ENCODE results near the gene CARD11.

The CARD11 gene

GRCh38 chr7:3067193-3067592, 23.5 kb upstream of the CARD11 start:
- TF ChIP-seq CTCF (IDR thresholded peaks at IDR 0.05; ENCODE audit: control insufficient read depth, extremely low read depth, insufficient read depth) = no peak
- DNase-seq (ENCODE audit: low read depth) = no peak
- no peak overlapping the region for H3K4me3 ChIP-seq (ENCODE audit: low read depth, low read length)

DNA sequence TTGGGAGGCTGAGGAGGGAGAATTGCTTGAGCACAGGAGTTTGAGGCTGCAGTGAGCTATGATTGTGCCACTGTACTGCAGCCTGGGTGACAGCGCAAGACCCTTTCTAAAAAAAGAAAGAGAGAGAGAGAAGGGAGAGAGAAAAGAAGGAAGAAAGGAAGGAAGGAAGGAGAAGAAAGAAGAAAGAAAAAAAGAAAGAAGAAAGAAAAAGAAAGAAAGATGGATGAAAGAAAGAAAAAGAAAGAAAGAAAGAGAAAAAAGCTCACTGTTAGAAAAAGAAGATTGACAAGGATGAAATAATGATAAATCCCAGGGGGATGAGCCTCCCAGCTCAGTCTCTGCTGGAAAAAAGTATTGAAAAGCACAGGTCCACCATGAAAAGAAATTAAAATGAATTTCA, 22.8 kb upstream of the CARD11 start:
- no peak overlapping the region for H3K4me3 ChIP-seq (ENCODE audit: low read depth, low read length)
- TF ChIP-seq CTCF (IDR thresholded peaks at IDR 0.05; ENCODE audit: control insufficient read depth, extremely low read depth, insufficient read depth) = no peak
- no peak for DNase-seq (ENCODE audit: low read depth)

DNA sequence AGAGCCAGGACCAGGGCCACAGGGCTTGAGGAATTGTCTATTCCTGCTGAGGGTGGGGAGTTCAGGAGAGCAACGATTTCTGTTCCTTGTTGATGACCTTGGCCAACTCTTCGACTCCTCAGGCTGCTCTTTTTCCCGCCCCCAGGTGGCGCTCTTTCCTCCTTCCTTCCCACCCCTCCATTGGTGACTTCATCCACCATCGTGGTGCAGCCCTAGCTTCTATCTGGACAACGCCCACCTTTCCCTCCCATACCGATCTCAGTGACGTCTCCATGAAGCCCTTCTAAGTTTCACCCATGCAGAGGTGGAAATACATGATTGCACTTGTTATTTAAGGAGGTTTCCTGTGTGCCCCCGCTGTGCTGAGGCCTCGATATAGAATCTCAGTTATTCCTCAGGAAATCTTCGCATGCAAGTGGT, 22.1 kb upstream of the CARD11 start:
- no peak for DNase-seq (ENCODE audit: low read depth)
- peak; percentile 53 for TF ChIP-seq CTCF (IDR thresholded peaks at IDR 0.05; ENCODE audit: control insufficient read depth, extremely low read depth, insufficient read depth)
- H3K4me3 ChIP-seq (ENCODE audit: low read depth, low read length) = no peak overlapping the region

DNA sequence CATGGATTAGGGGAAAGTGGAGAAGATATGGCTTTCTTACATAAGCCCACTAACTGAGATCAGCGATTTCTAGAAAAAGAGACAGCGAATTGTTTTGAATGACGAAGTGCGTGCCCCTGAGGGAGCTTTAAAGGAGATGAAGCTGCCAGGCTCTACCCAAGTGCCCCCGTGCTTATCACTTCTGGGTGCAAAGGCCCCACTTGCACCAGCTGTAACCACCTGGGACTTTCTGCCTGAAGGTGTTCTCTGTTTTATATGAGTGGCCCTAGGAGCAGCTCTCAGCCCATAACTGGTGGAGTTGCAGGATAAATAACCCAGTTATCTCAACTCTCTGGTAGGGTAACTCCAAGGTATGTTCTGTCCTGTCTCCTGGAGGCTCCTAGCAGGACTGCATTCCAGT, 20.4 kb upstream of the CARD11 start:
- TF ChIP-seq CTCF (IDR thresholded peaks at IDR 0.05; ENCODE audit: control insufficient read depth, extremely low read depth, insufficient read depth) = no peak
- H3K4me3 ChIP-seq (ENCODE audit: low read depth, low read length) = no peak overlapping the region
- DNase-seq (ENCODE audit: low read depth) = no peak

DNA sequence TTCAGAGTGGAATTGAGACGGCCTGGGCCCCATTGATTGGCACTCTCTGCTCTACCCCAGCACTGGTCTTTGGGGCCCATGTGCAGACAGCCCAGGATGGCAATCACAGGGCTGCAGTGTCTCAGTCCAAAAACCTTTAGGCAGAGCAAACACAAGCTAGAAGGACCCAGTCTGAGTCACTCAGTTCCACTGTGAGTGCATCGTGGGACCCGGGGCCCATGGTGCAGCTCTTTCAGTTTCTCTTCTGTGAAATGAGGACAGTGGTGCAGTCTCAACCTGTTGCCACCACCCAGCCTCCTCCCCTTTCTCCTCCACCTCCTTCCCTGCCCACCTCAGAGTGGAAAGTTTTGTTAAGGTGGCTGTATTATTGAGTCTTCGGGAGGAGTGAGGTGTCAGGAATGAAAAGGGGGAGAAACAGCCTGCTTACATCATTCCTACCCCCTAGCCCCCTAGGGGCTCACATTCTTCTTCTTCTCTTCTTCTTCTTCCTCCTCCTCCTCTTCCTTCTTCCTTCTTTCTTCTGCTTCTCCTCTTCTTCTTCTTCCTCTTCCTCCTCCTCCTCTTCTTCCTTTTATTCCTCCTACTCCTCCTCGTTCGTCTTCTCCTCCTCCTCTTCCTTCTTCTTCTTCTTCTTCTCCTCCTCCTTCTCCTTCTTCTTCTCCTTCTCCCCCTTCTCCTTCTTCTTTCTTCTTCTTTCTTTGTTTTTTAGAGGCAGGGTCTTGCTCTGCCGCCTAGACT, 19.5 kb upstream of the CARD11 start:
- no peak for TF ChIP-seq CTCF (IDR thresholded peaks at IDR 0.05; ENCODE audit: control insufficient read depth, extremely low read depth, insufficient read depth)
- no peak for DNase-seq (ENCODE audit: low read depth)
- no peak overlapping the region for H3K4me3 ChIP-seq (ENCODE audit: low read depth, low read length)

DNA sequence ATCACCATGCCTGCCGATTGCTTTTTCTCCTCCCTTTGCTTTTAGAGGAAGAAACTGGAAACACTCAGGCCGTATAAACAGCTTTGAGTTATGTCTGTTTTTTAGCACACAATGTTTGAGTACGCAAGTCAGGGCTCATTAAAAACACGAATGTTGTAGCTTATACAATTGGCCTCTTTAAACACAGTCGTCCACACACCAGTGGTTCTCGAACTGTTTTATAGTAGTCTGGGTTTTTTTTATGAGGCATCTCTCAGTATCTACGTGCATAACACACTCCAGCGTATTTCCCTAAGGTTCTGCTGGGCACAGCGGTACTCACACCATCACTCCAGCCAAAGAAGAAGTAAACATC, 13.4 kb upstream of the CARD11 start:
- no peak overlapping the region for H3K4me3 ChIP-seq (ENCODE audit: low read depth, low read length)
- DNase-seq (ENCODE audit: low read depth) = no peak
- no peak for TF ChIP-seq CTCF (IDR thresholded peaks at IDR 0.05; ENCODE audit: control insufficient read depth, extremely low read depth, insufficient read depth)

Measured in LNCaP clone FGC (cell line).